GM04503 (cell line): ENCODE data around the gene RENBP.

Experiments
- DNase-seq: peaks from one replicate; pipeline ENCODE4 v3.0.0-alpha.2; 2012; ENCODE audit warnings: low read depth

Gene RENBP

GRCh38 chrX:153970357-153971123, 26.1 kb upstream of the RENBP start:
- no peak for DNase-seq

DNA sequence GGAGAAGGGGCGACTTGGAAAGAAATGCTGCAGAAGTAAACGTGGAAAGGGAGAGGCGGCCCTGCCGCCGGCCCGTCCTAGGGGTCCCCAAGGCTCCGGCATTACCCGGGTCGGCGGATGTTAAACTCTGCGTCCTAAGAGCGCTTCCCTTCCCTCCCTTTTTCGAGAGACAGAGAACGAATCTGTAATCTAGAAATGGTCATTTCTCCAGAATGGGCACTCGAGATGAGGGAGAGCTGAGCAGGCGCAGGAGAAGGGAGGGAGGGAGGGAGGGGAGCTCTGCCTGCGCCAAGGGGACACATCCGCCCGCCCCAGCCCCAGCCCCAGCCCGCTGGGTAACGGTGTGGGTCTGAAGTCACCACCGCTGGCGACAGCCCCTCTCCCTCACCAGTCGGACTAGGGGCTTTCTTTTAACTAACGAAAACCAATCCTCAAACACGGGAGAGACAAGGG, 25.5 kb upstream of the RENBP start:
- no peak for DNase-seq

GRCh38 chrX:153969125-153969903, 24.9 kb upstream of the RENBP start:
- DNase-seq, result no peak

DNA sequence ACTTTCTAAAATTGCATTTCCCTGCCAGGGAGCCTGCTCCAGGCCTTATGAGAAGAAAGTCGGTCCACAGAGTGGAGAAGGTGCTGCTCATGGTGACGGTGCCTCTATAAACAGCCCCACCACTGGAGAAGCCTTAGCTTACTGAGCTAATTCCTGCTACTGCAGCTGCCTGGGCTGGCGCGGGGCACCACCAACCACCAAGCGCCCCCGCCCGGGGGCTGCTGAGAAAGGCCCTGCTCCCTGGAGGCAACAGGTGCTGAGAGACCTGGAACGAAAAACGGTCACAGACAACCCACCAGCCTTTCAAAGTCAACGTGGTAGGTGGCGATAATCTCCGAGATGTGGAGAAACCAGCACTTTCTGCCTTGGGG, 24.3 kb upstream of the RENBP start:
- no peak for DNase-seq

- DNase-seq, result no peak
These were observed 23.8 kb upstream of the RENBP start for GRCh38 chrX:153968255-153968654.

GRCh38 chrX:153967536-153968224, 23.2 kb upstream of the RENBP start:
- DNase-seq, result no peak

- no peak for DNase-seq
These were observed 22.5 kb upstream of the RENBP start for GRCh38 chrX:153966841-153967535.

DNA sequence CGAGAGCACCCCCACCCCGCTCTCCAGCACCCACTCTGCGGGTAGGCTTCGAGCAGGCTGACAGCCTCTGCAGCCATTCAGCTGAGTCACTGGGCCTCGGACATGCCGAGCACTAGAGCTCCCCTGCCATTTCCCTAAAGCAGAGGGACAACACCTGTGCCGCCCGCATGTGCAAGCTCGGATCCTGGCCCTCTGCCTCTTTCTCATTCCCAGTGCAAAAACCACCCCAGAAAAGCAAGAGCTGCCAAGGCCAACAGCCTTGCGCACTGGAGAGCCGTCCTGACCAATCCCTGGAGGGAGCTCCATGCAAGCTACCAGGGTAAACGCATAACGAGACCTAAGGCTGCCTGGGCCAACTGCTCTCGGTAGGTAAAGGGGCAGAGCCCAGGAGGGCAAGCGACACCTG, 21.8 kb upstream of the RENBP start:
- no peak for DNase-seq

- DNase-seq, result no peak
These were observed 21.0 kb upstream of the RENBP start for GRCh38 chrX:153965406-153965805.

- no peak for DNase-seq
These were observed 19.7 kb upstream of the RENBP start for GRCh38 chrX:153964105-153964504.

GRCh38 chrX:153963546-153963945, 19.1 kb upstream of the RENBP start:
- no peak for DNase-seq

GRCh38 chrX:153961292-153961691, 16.8 kb upstream of the RENBP start:
- no peak for DNase-seq

DNA sequence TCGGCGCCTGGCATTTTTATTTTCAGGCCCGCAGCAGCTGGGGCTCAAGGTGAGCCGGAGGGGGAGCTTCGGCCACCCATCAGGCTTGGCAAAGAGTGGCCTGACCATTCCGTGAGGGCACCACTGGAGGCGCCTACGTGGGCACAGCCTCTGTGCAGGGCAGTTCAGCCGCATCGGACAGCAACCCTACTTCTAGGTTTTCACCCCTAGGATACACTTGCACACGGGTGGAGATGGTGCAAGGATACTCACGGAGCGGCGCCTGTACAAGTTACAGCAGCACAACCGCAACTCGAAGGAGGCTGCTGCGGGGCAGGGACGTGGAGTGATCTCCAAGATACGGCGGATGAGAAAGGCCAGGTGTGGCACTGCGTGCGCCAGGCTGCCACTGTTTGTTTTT, 16.3 kb upstream of the RENBP start:
- no peak for DNase-seq

DNA sequence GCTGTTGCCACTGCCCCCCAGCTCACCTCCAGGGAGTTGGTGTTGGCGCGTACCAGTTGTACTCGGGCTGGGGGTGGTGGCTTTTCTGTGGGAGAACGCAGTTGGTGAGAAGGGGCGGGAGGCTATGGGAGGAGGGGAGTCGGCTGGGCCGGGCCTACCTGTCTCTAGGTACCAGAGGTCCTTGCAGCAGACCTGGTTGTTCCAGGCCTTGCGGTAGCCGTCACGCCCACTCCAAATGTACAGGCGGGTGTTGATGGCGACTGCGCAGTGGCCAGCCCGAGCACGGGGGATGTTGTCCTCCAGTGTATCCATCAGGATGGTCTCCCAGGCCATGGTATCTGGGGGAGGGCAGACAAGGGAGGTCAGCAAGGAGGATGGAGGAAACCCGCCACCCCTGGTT, 15.6 kb upstream of the RENBP start:
- no peak for DNase-seq

- no peak for DNase-seq
These were observed 15.2 kb upstream of the RENBP start for GRCh38 chrX:153959649-153960048.

GRCh38 chrX:153958605-153959004, 14.2 kb upstream of the RENBP start:
- DNase-seq, result no peak

DNA sequence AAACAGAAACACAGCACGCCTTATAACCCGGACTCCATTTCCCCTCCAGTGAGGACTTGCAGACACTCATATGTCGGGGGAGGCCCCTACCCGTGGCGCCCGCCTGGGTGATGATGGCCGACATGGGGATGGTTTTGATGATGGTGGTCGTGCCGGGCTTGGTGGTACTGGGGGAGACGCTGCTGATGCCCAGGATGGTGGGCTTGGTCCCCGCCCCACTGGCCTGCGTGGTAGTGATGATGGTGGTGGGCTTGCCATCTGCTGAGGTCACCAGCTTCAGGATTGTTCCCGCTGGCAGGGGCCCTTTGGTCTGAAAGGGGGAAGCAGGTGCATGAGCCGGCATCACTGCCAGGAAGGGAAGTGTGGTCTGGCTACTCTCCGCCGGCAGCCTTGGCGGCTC, 12.8 kb upstream of the RENBP start:
- no peak for DNase-seq

- no peak for DNase-seq
These were observed 11.8 kb upstream of the RENBP start for GRCh38 chrX:153956044-153956907.

DNA sequence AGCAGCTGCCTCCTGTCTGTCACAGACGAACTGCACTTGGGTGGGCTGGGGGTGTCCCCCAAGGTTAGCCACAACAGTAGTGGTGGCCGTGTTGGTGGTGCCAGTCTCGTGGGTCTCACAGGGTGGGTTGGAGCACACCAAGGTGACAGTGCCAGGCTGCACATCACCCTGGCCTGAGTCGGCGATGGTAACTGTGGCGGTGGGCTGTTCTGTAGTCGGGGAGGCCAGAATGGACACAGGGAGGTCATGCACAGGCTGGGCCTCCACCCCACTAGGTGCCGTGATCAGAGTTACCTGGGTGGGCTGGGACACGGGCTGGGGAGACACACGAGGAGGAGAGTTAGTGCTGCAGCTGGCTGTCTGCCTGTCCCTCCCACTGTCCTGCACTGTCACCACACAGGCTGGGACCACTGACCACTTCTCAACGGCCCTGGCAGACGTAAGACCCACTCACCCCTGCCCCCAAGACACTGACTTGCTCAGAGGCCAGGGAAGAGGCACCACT, 10.8 kb upstream of the RENBP start:
- no peak for DNase-seq

GRCh38 chrX:153954558-153955227, 10.2 kb upstream of the RENBP start:
- DNase-seq, result no peak
